Upper lobe of left lung (tissue), 6 donors: Measurements from ENCODE around the gene IFIT1. TPM values are rescaled to one million over a fixed set of nuclear protein-coding genes. Genes with fewer than 3 reads are reported as not detected.

Source experiments
- ATAC-seq, 2 donors: fragments of 200-7000 bp; cut with Tn5 transposase; one replicate each; pipeline ENCODE4 v1.9.1; 2022; ENCODE audit warnings: mild to moderate bottlenecking in 2 of 2, moderate library complexity in 2 of 2; ENCODE audit not compliant: low FRiP score in 2 of 2
- DNase-seq, 2 donors: peaks; one replicate each; pipeline ENCODE4 v3.0.0-alpha.2; 2019 to 2020
- H3K27ac ChIP-seq, 4 donors: fragments of 200-600 bp; sonication (generic); one replicate each; pipeline ENCODE4 v1.5.1; 2016 to 2019
- H3K27me3 ChIP-seq, 4 donors: fragments of 200-600 bp; sonication (generic); one replicate each; pipeline ENCODE4 v1.5.1; 2017 to 2019
- H3K36me3 ChIP-seq, 4 donors: fragments of 200-600 bp; sonication (generic); one replicate each; pipeline ENCODE4 v1.5.1; 2016 to 2019
- H3K4me1 ChIP-seq, 4 donors: fragments of 200-600 bp; sonication (generic); one replicate each; pipeline ENCODE4 v1.5.1; 2018 to 2019
- H3K4me3 ChIP-seq, 4 donors: fragments of 200-600 bp; sonication (generic); one replicate each; pipeline ENCODE4 v1.5.1; 2017 to 2019; ENCODE audit warnings: mild to moderate bottlenecking in 2 of 4, moderate library complexity in 1 of 4
- H3K9me3 ChIP-seq, 4 donors: fragments of 200-600 bp; sonication (generic); one replicate each; pipeline ENCODE4 v1.5.1; 2018 to 2019
- EP300 ChIP-seq, 4 donors: sonication (generic); formaldehyde crosslinking; IDR thresholded peaks; one replicate each; pipeline ENCODE4 v1.5.1; 2017; ENCODE audit warnings: antibody characterized with exemption in 4 of 4, control low read depth in 2 of 4
- POLR2A ChIP-seq, 4 donors: fragments of 450-650 bp; IDR thresholded peaks; one replicate each; pipeline ENCODE4 v1.5.1; 2016 to 2017; ENCODE audit warnings: antibody characterized with exemption in 4 of 4, mild to moderate bottlenecking in 2 of 4
- POLR2AphosphoS5 ChIP-seq, 2 donors: sonication (generic); formaldehyde crosslinking; IDR thresholded peaks; one replicate each; pipeline ENCODE4 v1.5.1; 2017; ENCODE audit warnings: antibody characterized with exemption in 2 of 2
- WGBS, 2 donors: methylation state at CpG; one replicate each; pipeline ENCODE4 v1.1.5; 2017 to 2018; 5-methylcytosine and 5-hydroxymethylcytosine counted together
- total RNA-seq, 6 donors: library from RNA; depleted of rRNA in 4 of 6; stranded (reverse); fragments of >200 nt in 4 of 6; gene quantifications; one replicate each; pipeline versions ENCODE4 v1.1.0 to v1.2.1, GENCODE V29; 2016 to 2021
- TF ChIP-seq, protein P1 (sequence below), 6 experiments: fragments of 450-650 bp in 4 of 6; fragments of 200-600 bp in 2 of 6; sonication (generic) in 2 of 6; IDR thresholded peaks; one replicate each; pipeline ENCODE4 v1.5.1; 2016 to 2019; ENCODE audit warnings: antibody characterized with exemption in 6 of 6
- donor health status: DM: no; HTN: no; CAD: no; lungs with moderate emphysema.
- donor health status: DM: no; HTN: yes; CAD: no; lungs with severe emphysema.

Gene IFIT1
- total RNA-seq, 6 donors from 2014 or later = 9.8 to 54.9 (median 18.1) TPM

DNA sequence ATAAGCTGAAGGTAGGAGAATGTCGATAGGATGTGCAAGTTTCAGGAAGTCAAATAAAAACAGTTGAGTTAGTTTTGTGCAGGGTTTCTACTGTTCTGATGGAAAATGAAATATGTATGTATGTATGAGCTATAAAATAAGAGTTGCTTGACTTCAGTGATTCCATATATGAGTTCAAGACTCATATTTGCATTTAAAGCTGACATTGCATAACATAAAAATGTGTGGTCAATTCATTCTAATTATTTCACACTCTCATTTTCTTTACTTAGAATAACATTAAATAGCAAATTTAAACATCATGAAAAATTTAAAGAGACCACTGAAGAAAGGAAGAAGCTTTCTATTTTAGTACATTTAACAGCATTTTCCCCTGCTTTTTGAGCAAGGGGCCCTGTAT lies 59.8 kb downstream of the IFIT1 start:
- DNase-seq = no peak
- Histone ChIP-seq H3K9me3 (no peaks in the 10 kb centered on the region), H3K4me3 (no peak overlapping the region), H3K4me1 (peaks cover 0 to 13% (median 10%) of the 10 kb centered on the region in 4 donors), H3K36me3 (no peaks in the 10 kb centered on the region), H3K27me3 (no peaks in the 10 kb centered on the region), H3K27ac (no peak overlapping the region)
- 50 to 55% methylated on average over 1 of the region's 1 CpG for WGBS, 2 donors
- ATAC-seq = no peak
- TF ChIP-seq EP300 (IDR thresholded peaks at IDR 0.05) = no peak
- TF ChIP-seq, protein P1, sequence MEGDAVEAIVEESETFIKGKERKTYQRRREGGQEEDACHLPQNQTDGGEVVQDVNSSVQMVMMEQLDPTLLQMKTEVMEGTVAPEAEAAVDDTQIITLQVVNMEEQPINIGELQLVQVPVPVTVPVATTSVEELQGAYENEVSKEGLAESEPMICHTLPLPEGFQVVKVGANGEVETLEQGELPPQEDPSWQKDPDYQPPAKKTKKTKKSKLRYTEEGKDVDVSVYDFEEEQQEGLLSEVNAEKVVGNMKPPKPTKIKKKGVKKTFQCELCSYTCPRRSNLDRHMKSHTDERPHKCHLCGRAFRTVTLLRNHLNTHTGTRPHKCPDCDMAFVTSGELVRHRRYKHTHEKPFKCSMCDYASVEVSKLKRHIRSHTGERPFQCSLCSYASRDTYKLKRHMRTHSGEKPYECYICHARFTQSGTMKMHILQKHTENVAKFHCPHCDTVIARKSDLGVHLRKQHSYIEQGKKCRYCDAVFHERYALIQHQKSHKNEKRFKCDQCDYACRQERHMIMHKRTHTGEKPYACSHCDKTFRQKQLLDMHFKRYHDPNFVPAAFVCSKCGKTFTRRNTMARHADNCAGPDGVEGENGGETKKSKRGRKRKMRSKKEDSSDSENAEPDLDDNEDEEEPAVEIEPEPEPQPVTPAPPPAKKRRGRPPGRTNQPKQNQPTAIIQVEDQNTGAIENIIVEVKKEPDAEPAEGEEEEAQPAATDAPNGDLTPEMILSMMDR (IDR thresholded peaks at IDR 0.05) = no peak
- TF ChIP-seq POLR2A (IDR thresholded peaks at IDR 0.05) = no peak
- TF ChIP-seq POLR2AphosphoS5 (IDR thresholded peaks at IDR 0.05) = no peak

DNA sequence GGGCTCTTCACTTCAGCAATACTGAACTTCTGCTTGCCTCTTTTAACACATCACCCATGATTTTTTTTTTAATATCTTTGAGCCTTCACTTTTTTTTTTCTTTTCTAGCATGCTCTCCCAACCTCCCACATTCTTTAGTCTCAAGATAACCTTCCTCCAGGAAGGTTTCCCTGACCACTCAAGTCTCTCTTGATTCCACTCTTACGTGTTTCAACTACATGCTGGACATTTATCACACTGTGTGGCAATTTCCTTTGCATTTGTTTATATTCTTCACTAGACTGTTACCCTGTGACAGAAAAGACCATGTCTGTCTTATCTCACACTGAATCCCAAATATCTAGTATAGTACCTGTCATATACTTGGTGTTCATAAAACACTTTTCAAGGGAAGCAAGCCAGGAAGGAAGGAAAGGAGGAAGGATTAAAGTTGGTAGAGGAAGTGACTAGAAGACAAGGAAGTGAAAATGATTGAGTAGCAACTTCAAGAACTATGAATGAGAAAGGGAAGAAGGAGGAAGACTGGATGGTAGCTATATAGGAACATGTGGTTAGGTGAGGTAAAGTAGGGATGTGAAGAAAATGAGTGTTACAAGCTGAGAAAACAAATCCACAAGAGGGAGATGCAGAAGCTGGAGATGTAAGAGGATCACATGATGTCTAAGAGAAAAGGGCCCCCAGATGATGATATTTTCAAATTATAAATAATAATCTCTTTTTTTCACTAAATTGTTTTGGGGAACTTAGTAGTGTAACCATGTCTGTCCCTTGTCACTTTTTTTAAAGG lies 62.3 kb downstream of the IFIT1 start:
- DNase-seq (no peak), ATAC-seq (peak in 1 of 2 donors; percentile 21)
- Histone ChIP-seq H3K4me3 (no peak overlapping the region), H3K9me3 (no peaks in the 10 kb centered on the region), H3K36me3 (no peaks in the 10 kb centered on the region), H3K4me1 (peaks cover 10 to 28% (median 18%) of the 10 kb centered on the region in 4 donors), H3K27ac (peak overlapping the region in 2 of 4 donors; percentile 47 to 50), H3K27me3 (no peaks in the 10 kb centered on the region)
- no peak for TF ChIP-seq POLR2AphosphoS5 (IDR thresholded peaks at IDR 0.05)
- no peak for TF ChIP-seq POLR2A (IDR thresholded peaks at IDR 0.05)
- peak in 1 of 4 donors; percentile 78 for TF ChIP-seq EP300 (IDR thresholded peaks at IDR 0.05)
- TF ChIP-seq, protein P1 (IDR thresholded peaks at IDR 0.05) = no peak
- WGBS, 2 donors = 30 to 38% methylated on average over 1 of the region's 1 CpG

Other genes with a start within 250 kb of the IFIT1 start
- gene CH25H, start 185.3 kb upstream of the IFIT1 start, total RNA-seq = 10 to 100 TPM in 2 of 6 donors, 1 to 10 TPM in 4; 3.4 to 12.0 (median 6.8) TPM
- gene LIPA, start 140.8 kb upstream of the IFIT1 start, total RNA-seq = 100 to 1,000 TPM in 2 of 6 donors, 10 to 100 TPM in 4; 28.5 to 129 (median 70.6) TPM
- gene IFIT2, start 90.6 kb upstream of the IFIT1 start, total RNA-seq = 10 to 100 TPM in 4 of 6 donors, 1 to 10 TPM in 2; 7.8 to 49.0 (median 12.0) TPM
- gene IFIT3, start 64.6 kb upstream of the IFIT1 start, total RNA-seq = 10 to 100 TPM; 27.2 to 81.9 (median 33.8) TPM
- under 1 TPM in 2 of 6 donors, not detected in 4; 0.20 to 0.59 TPM for gene IFIT1B, start 14.6 kb upstream of the IFIT1 start, total RNA-seq
- 10 to 100 TPM in 5 of 6 donors, 1 to 10 TPM in 1; 6.5 to 30.8 (median 20.6) TPM for gene IFIT5, start 21.9 kb downstream of the IFIT1 start, total RNA-seq
- gene SLC16A12, start 143.0 kb downstream of the IFIT1 start, total RNA-seq = 1 to 10 TPM; 1.3 to 4.4 (median 3.5) TPM